ENCODE measurements around the gene CNN1. TPM values are rescaled to one million over a fixed set of nuclear protein-coding genes. Genes with fewer than 3 reads are reported as not detected.
A peak's percentile ranks its signal among the peaks of the same experiment; 100 is the strongest.
"Not testable (repeated sequence)": the region's sequence is repeated elsewhere in the genome, so short reads cannot be mapped to it uniquely, and the experiment has no call there.

The CNN1 gene
- total RNA-seq, 1 experiment from 2014 or later: 0.25 TPM

- not testable (repeated sequence) for DNase-seq (ENCODE audit: low spot score)
These were observed 25.6 kb downstream of the CNN1 start for GRCh38 chr19:11564082-11564807.

DNA sequence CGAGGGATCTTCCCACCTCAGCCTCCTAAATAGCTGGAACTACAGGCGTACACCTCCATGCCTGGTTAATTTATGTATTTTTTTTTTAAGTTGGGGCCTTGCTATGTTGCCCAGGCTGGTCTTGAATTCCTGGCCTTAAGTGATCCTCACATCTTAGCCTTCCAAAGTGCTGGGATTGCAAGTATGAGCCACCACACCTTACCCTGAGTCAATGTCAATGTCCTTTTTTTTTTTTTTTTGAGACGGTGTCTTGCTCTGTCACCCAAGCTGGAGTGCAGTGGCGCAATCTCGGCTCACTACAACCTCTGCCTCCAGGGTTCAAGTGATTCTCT lies 27.0 kb downstream of the CNN1 start:
- not testable (repeated sequence) for DNase-seq (ENCODE audit: low spot score)

DNA sequence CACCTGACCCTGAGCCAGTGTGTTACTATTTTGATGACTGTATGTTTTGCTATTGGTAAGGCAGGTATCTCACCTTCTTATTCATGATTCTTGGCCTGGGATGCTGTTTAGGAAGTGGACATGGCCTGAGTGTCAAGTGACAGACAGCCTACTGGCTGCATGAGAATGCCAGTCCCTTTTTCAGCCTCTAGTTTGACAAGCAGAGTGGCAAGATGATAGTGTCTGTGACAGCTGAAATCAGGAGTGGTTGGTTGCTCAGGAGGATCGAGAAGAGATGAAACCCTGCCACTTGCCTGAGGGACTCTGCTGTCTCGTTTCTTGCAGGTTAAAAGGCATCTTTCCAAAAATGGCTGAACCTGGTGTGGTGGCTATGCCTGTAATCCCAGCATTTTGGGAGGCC lies 27.5 kb downstream of the CNN1 start:
- no peak for DNase-seq (ENCODE audit: low spot score)

GRCh38 chr19:11570039-11570462 lies 31.4 kb downstream of the CNN1 start:
- DNase-seq (ENCODE audit: low spot score): no peak

GRCh38 chr19:11573354-11573753 lies 34.7 kb downstream of the CNN1 start:
- DNase-seq (ENCODE audit: low spot score): not testable (repeated sequence)

- not testable (repeated sequence) for DNase-seq (ENCODE audit: low spot score)
These were observed 35.1 kb downstream of the CNN1 start for GRCh38 chr19:11573763-11574162.

DNA sequence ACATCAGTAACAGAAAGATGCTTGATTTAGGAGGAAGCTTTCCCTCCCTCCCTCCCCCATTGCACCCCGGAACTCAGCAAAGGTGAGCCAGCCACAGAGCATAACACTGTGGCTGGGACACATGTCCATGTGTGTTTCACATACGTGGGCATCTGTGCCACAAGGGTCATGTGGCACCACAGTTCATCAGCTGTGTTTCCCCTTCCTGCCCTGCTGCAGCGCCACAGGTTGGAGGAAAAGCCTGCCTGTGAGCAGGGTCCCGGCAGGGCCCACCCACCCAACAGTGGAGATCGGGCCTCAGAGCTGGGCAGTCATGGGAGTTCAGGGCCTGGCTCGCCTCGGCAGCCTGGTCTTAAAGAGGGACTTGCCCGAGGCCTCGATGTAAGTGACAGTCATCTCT lies 36.0 kb downstream of the CNN1 start:
- DNase-seq (ENCODE audit: low spot score): no peak

GRCh38 chr19:11576227-11576626 lies 37.6 kb downstream of the CNN1 start:
- no peak for DNase-seq (ENCODE audit: low spot score)

- no peak for DNase-seq (ENCODE audit: low spot score)
These were observed 39.0 kb downstream of the CNN1 start, which contains the start of gene ACP5 for GRCh38 chr19:11577451-11578257. TSS of gene ACP5 (minus strand) at chr19:11577645. CDS start at chr19:11577317, 328 bp downstream.

- DNase-seq (ENCODE audit: low spot score): no peak
These were observed 39.8 kb downstream of the CNN1 start for GRCh38 chr19:11578258-11579142.

- no peak for DNase-seq (ENCODE audit: low spot score)
These were observed 41.5 kb downstream of the CNN1 start for GRCh38 chr19:11580116-11580515.

DNA sequence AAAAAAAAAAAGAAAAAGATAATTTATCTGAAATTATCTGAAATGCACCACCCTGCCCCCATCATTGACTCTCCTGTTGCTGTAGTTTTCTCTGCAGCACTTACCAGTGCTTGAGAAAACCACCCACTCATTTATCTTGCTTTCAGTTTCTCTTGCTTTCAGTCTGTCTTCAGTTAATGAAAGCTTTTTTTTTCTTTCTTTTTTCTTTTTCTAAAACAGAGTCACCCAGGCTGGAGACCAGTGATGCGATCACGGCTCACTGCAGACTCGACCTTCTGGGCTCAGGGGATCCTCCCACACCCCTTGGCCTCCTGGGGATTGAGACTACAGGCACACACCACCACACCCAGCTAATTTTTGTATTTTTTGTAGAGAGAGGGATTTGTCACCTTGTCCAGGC lies 43.1 kb downstream of the CNN1 start:
- DNase-seq (ENCODE audit: low spot score): no peak

- DNase-seq (ENCODE audit: low spot score): no peak
These were observed 47.7 kb downstream of the CNN1 start for GRCh38 chr19:11586331-11586730.

DNA sequence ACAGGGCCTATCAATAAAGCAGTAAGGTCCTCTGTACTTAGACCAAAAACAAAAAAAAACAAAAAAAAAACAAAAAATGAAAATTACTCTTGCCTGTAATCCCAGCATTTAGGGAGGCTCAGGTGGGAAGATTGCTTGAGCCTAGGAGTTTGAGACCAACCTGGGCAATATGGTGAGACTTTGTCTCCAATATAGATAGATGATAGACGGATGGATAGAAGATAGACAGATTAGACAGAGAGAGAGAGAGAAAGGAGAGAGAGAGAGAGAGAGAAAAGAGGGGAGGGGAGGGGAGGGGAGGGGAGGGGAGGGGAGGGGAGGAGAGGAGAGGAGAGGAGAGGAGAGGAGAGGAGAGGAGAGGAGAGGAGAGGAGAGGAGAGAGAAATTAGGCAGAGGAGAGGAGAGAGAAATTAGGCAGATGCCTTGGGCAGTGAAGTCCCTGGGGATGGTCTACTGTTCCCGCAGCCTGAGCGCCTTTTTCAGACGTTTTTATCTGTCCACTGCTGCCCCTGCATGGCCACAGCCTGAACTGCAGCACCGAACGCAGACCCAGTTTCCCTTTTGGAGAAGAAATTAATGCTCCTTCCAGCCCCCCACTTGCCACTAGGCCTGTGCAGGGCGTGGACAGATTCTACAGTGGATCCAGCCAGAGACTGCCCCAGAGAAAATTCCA lies 48.8 kb downstream of the CNN1 start:
- DNase-seq (ENCODE audit: low spot score): peak; percentile 46

GRCh38 chr19:11587975-11588631 lies 49.5 kb downstream of the CNN1 start:
- DNase-seq (ENCODE audit: low spot score): no peak

- no peak for DNase-seq (ENCODE audit: low spot score)
These were observed 55.4 kb downstream of the CNN1 start for GRCh38 chr19:11594084-11594483.

DNA sequence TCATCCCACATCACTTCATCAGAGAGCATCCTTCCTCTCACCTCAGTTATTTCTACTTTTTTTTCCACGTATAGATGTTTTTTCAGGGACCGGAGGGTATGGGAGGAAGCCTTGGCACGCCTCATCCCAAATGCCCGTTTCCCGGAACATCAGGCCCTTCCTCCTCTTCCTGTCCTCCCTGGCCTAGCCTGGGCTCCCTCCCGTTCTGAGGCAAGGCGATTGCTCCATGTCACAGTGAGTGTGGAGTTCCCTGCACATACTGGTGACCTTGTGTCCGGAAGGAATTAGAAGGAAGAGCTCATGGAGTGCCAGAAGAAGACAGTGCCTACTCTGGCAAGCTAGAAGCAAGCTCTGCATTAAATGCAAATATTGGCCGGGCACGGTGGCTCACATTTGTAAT lies 57.5 kb downstream of the CNN1 start:
- DNase-seq (ENCODE audit: low spot score): no peak

DNA sequence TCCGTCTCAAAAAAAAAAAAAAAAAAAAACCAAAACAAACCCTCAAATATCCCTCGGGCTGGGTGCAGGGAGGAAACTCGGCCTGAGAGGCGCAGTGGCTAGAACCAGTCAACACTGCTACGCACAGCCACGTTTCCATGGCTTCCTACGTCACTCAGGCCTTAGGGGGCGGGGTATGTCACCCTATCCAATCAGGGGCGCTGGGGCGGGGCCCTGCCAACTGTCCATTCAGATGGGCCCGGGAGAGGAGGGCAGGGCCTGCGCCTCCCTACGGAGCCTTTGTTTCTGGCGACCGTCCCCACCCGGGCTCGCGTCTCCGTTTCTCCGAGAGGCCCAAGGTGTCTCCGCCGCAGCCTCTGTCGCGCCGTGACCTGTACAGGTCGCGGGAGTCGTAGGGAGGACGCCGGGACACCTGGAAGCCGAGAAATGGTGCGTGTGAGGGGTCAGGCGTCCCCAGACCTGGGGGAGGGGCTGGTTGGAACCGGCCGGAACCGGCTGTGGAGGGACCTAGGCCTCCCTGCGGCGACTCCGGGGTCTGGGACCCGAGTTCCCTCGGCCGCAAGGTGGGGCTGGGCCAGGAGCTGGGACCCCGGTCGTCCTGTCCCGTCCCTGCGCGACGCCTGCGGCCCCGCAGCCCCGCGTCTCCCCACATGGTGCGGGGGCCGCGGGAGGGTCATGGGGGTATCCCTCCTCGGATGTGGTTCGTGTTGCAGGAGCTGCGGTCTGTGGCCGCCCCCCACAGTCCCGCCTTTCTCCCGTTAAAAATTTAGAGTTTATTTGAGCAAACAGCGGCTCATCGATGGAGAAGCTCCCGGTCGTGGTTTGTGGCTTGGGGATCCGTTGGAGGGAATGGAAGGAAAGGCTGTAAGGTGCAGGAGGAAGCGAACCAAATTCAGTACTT lies 58.8 kb downstream of the CNN1 start, which contains the start of gene ZNF627:
ZNF627 (plus strand) TSS at position 282 of the 901 bp plus-strand sequence; CDS start at position 427, 145 bp downstream.
- peak; percentile 99 for DNase-seq (ENCODE audit: low spot score)

DNA sequence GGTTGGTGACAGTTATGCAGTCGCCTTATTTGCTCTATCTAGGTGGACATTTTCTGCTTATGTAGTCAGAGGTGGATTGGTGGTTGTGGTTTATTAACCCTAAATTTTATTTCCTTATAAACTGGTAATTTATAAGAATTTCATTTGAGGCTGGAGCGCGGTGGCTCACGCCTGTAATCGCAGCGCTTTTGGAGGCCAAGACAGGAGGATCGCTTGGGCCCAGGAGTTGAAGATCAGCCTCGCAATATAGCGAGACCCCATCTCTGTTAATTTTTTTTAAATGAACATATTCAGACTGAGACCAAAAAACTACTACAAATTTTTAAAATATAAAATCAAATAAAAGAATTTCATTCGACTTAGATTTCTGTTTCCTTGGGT lies 59.4 kb downstream of the CNN1 start:
- no peak for DNase-seq (ENCODE audit: low spot score)

DNA sequence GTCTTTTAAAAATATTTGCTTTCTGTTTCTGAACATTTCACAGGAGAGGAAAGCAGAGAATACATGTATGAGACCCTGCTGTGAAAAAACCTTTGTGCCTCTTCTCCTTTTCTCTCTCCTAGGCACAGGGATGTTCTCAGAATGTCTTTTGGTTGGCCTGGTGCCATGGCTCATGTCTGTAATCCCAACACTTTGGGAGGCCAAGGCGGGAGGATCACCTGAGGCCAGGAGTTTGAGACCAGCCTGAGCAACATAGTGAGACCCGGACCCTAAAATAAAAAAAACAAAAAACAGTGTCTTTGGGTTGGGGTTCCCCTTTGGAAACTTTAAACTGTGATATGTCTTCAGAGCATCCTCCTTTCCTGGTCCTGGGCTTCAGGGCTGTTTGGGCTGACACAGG lies 60.1 kb downstream of the CNN1 start:
- DNase-seq (ENCODE audit: low spot score): no peak

Measured in H4 (cell line).